K562 (cell line): ENCODE measurements around the gene ABCG1. TPM values are rescaled to one million over a fixed set of nuclear protein-coding genes. Genes with fewer than 3 reads are reported as not detected.

Experiments used
- ATAC-seq: fragments of 200-7000 bp; cut with Tn5 transposase; 3 replicates; pipeline ENCODE4 v1.9.1; 2020; ENCODE audit warnings: moderate library complexity
- BruUV-seq: library from RNA; stranded (reverse); fragments of 400-500 nt; replicated peaks from 2 replicates; lab custom pipeline; 2021; lab: Mats Ljungman, UMichigan
- CTCF ChIA-PET: fragments of 300-600 bp; formaldehyde crosslinking; extraction: SDS; loops from one replicate; lab custom pipeline; 2021; ENCODE audit warnings: low intra/inter-chr PET ratio; lab: Yijun Ruan, JAX
- POLR2A ChIA-PET: fragments of 300-600, 350-650 bp; sonication (Branson Sonifier 250); formaldehyde crosslinking; extraction: SDS; loops from one replicate; lab custom pipeline; 2021; ENCODE audit warnings: antibody characterized with exemption, inconsistent platforms; lab: Yijun Ruan, JAX
- DNase-seq, 4 experiments: peaks; one replicate each; pipeline versions ENCODE4 v3.0.0 to v3.0.0-alpha.2; 2011 to 2018; ENCODE audit warnings: low spot score in 3 of 4, mixed read lengths in 3 of 4; ENCODE audit errors: extremely low read depth in 1 of 4
- FAIRE-seq: peaks from 2 replicates; lab custom pipeline; 2011; peaks lifted over from hg19 to GRCh38; lab: Jason Lieb, UNC
- H2AFZ ChIP-seq: 2 replicates; pipeline ENCODE4 v1.6.0; 2011; ENCODE audit warnings: low read depth, low read length, control low read depth, inconsistent platforms
- H3K27ac ChIP-seq: fragments of 200-600 bp; 3 replicates; pipeline ENCODE4 v1.8.0; 2011; ENCODE audit warnings: low read depth, mild to moderate bottlenecking, control low read depth, inconsistent platforms, low read length, moderate library complexity, mixed read lengths; ENCODE audit errors: extremely low read depth
- H3K27me3 ChIP-seq, 2 experiments: fragments of 300-600 bp in 1 of 2; 2 replicates in 1 of 2; 3 replicates in 1 of 2; pipeline versions ENCODE4 v1.6.0 to v1.8.0; 2011; ENCODE audit warnings: inconsistent platforms in 2 of 2, low read length in 2 of 2, mild to moderate bottlenecking in 1 of 2, mixed read lengths in 1 of 2, moderate library complexity in 1 of 2; ENCODE audit not compliant: control insufficient read depth in 2 of 2, insufficient read depth in 2 of 2
- H3K36me3 ChIP-seq: fragments of 300-600 bp; 3 replicates; pipeline ENCODE4 v1.8.0; 2011; ENCODE audit warnings: mild to moderate bottlenecking, low read length, inconsistent platforms; ENCODE audit not compliant: control insufficient read depth, insufficient read depth
- H3K4me1 ChIP-seq, 2 experiments: fragments of 200-600 bp in 1 of 2; replicated peaks in 1 of 2; 2 replicates in 1 of 2; 3 replicates in 1 of 2; pipeline versions ENCODE4 v1.5.1 to v1.8.0; 2011; ENCODE audit warnings: inconsistent platforms in 2 of 2, low read length in 2 of 2, mild to moderate bottlenecking in 1 of 2, mixed read lengths in 1 of 2, moderate library complexity in 1 of 2; ENCODE audit not compliant: control insufficient read depth in 2 of 2, insufficient read depth in 2 of 2
- H3K4me2 ChIP-seq: 2 replicates; pipeline ENCODE4 v1.6.1; 2011; ENCODE audit warnings: low read length, control low read depth, inconsistent platforms, mixed read lengths; ENCODE audit not compliant: insufficient read depth
- H3K4me3 ChIP-seq: fragments of 200-600 bp; sonication (generic), shearing (Covaris generic); 2 replicates; pipeline ENCODE4 v1.5.1; 2016; ENCODE audit warnings: control low read depth, inconsistent platforms
- H3K79me2 ChIP-seq: fragments of 200-600 bp; 3 replicates; pipeline ENCODE4 v1.8.0; 2011; ENCODE audit warnings: low read length, inconsistent platforms; ENCODE audit not compliant: control insufficient read depth, insufficient read depth
- H3K9ac ChIP-seq, 2 experiments: 2 replicates each; pipeline versions ENCODE4 v1.6.0 to v1.6.1; 2011; ENCODE audit warnings: low read depth in 2 of 2, low read length in 2 of 2, control low read depth in 1 of 2, inconsistent platforms in 1 of 2, mild to moderate bottlenecking in 1 of 2, mixed read lengths in 1 of 2; ENCODE audit not compliant: insufficient read depth in 1 of 2
- H3K9me1 ChIP-seq: one replicate; pipeline ENCODE4 v1.6.0; 2011; ENCODE audit warnings: inconsistent platforms, mild to moderate bottlenecking, low read length, moderate library complexity; ENCODE audit not compliant: control insufficient read depth, insufficient read depth
- H3K9me3 ChIP-seq: replicated peaks from 2 replicates; pipeline ENCODE4 v1.5.1; 2011; ENCODE audit warnings: low read depth, low read length, inconsistent platforms; ENCODE audit not compliant: control insufficient read depth, insufficient read depth
- H4K20me1 ChIP-seq: replicated peaks from 2 replicates; pipeline ENCODE4 v1.6.1; 2011; ENCODE audit warnings: low read length, inconsistent platforms, mixed read lengths; ENCODE audit not compliant: control insufficient read depth, insufficient read depth
- ARID3A ChIP-seq: IDR thresholded peaks from 2 replicates; pipeline ENCODE4 v1.6.1; 2012; ENCODE audit warnings: low read depth, low read length, improper control_type of control experiment, borderline replicate concordance
- PRMT5 ChIP-seq: sonication (generic); formaldehyde crosslinking; IDR thresholded peaks from 2 replicates; pipeline ENCODE4 v1.5.0; 2020; ENCODE audit warnings: missing genetic modification reagents
- SIRT6 ChIP-seq: IDR thresholded peaks from one replicate; pipeline ENCODE4 v1.6.1; 2012; ENCODE audit warnings: low read depth, mild to moderate bottlenecking, control low read depth, inconsistent platforms, low read length, moderate library complexity
- SNIP1 ChIP-seq: fragments of 450-650 bp; IDR thresholded peaks from 2 replicates; pipeline ENCODE4 v1.7.1; 2017; ENCODE audit warnings: low read depth, mild to moderate bottlenecking
- ZNF436 ChIP-seq: fragments of 250-450, 450-650 bp; sonication (Bioruptor Pico); formaldehyde crosslinking; IDR thresholded peaks from 2 replicates; pipeline ENCODE4 v1.7.0; 2020; ENCODE audit warnings: mild to moderate bottlenecking
- WGBS: fragments of 100-300 bp; shearing (Covaris generic); methylation state at CpG from one replicate; pipeline ENCODE4 v1.1.6; 2016; ENCODE audit warnings: low coverage, mixed read lengths; ENCODE audit not compliant: insufficient coverage; ENCODE audit errors: missing lambda C conversion rate; 5-methylcytosine and 5-hydroxymethylcytosine counted together
- in situ Hi-C: fragments of 300-500 bp; cut with MboI; formaldehyde crosslinking; loops from 4 replicates; pipeline ENCODE4 v1.15.0; 2018; ENCODE audit warnings: inconsistent platforms, mixed read lengths
- intact Hi-C: fragments of 100-400 bp; cut with micrococcal nuclease; formaldehyde crosslinking; loops from 2 replicates; pipeline ENCODE4 v1.14.2; 2022
- polyA plus RNA-seq, 8 experiments: library from polyadenylated mRNA; depleted of rRNA in 4 of 8; stranded (reverse) in 5 of 8; unstranded in 3 of 8; fragments of >200 nt; fragmentation: Nextera tagmentation in 2 of 8; fragmentation: Illumina TruSeq in 1 of 8; extraction: Ambion mirVana in 2 of 8; extraction: Trizol in 1 of 8; gene quantifications; 2 replicates each; pipeline versions ENCODE4 v1.2.1 to v1.2.3, GENCODE V29; 2011 to 2014; ENCODE audit warnings: inconsistent platforms in 1 of 8, missing spikeins in 1 of 8
- total RNA-seq, 7 experiments: library from RNA; depleted of rRNA in 6 of 7; stranded (reverse); fragments of >200 nt in 6 of 7; fragmentation: Illumina TruSeq in 2 of 7; extraction: Trizol in 2 of 7; gene quantifications; 2 replicates each; pipeline versions ENCODE4 v1.2.1 to v1.2.3, GENCODE V29; 2011 to 2021; ENCODE audit warnings: low replicate concordance in 1 of 7

The ABCG1 gene
- total and polyA plus RNA-seq, 9 of the 15 experiments (the other 6 are each of a cell fraction or from before 2014, with no cell fraction given): 0.04 to 0.09 TPM; not detected in 7

GRCh38 chr21:42225042-42225441 is 6.1 kb downstream of the ABCG1 start:
- no peak for ATAC-seq
- WGBS: 4% methylated on average over 4 of the region's 4 CpGs
- Histone ChIP-seq H3K9me1 (no peaks in the 10 kb centered on the region), H3K79me2 (no peaks in the 10 kb centered on the region)
- TF ChIP-seq SNIP1: no peak
- no peak for TF ChIP-seq ZNF436 (CRISPR knock-in tag)
- TF ChIP-seq SIRT6: no peak
- no peak for TF ChIP-seq ARID3A
- TF ChIP-seq PRMT5 (CRISPR knock-in tag): no peak
- TF ChIP-seq, all 486 proteins: peak for 0
- BruUV-seq: no TSS peak
- Histone ChIP-seq H2AFZ (no peak overlapping the region), H3K4me2 (no peak overlapping the region), H3K4me1 (no peaks in the 10 kb centered on the region; a peak in 1 of 5 replicates), H3K36me3 (no peaks in the 10 kb centered on the region), H3K27ac (no peak overlapping the region), H4K20me1 (peaks cover 6% of the 10 kb centered on the region; the same call in 1 of the 2 replicates), H3K4me3 (no peak overlapping the region), H3K9me3 (no peaks in the 10 kb centered on the region), H3K9ac (no peak overlapping the region), H3K27me3 (peaks cover 29 to 56% of the 10 kb centered on the region in 2 experiments)
- in situ Hi-C loops: no loop called here
- FAIRE-seq (no peak), DNase-seq (no peak)
- ChIA-PET CTCF (no interaction called here), POLR2A (no interaction called here)
- intact Hi-C loops: no loop called here
